K562 (cell line): ENCODE data around the gene R3HDM2.

Experiments
- E2F1 ChIP-seq: sonication (generic); formaldehyde crosslinking; IDR thresholded peaks from 2 replicates; pipeline ENCODE4 v1.8.1; 2023; ENCODE audit warnings: mild to moderate bottlenecking, missing genetic modification reagents, moderate library complexity
- PHF8 ChIP-seq: fragments of 200-600 bp; sonication (generic); IDR thresholded peaks from 2 replicates; pipeline ENCODE4 v1.6.1; 2012; ENCODE audit warnings: mixed run types, mild to moderate bottlenecking, inconsistent platforms, low read length, moderate library complexity, borderline replicate concordance

- TF ChIP-seq E2F1 (CRISPR knock-in tag) = no peak
- TF ChIP-seq PHF8 = no peak
Measured at GRCh38 chr12:57255916-57256315, 174.9 kb downstream of the R3HDM2 start.
